SH-SY5Y (cell line): ENCODE results near the gene THRSP.

Source experiments
- GATA2 ChIP-seq: IDR thresholded peaks from 2 replicates; pipeline ENCODE4 v1.6.1; 2011; ENCODE audit warnings: mild to moderate bottlenecking, low read depth, low read length
- GATA3 ChIP-seq: IDR thresholded peaks from 2 replicates; pipeline ENCODE4 v1.6.1; 2011; ENCODE audit warnings: low read depth, mild to moderate bottlenecking, low read length, moderate library complexity

- TF ChIP-seq GATA2 (no peak), GATA3 (no peak)
Measured at GRCh38 chr11:78066471-78066870, 2.8 kb downstream of the THRSP start.
